B cell (primary cell): Measurements from ENCODE around the gene ZNF587B. TPM values are rescaled to one million over a fixed set of nuclear protein-coding genes. Genes with fewer than 3 reads are reported as not detected.
"Not testable (repeated sequence)": the region's sequence is repeated elsewhere in the genome, so short reads cannot be mapped to it uniquely, and the experiment has no call there.

ENCODE experiments used
- ATAC-seq: fragments of 200-7000 bp; cut with Tn5 transposase; one replicate; pipeline ENCODE4 v1.10.0; 2021; ENCODE audit warnings: low read depth, mild to moderate bottlenecking, moderate number of reproducible peaks, moderate library complexity
- CTCF ChIA-PET: fragments of 350-600 bp; sonication (Branson Sonifier 250); formaldehyde crosslinking; loops from one replicate; lab custom pipeline; 2021; ENCODE audit warnings: antibody characterized with exemption, inconsistent platforms; lab: Charles Lee
- POLR2A ChIA-PET: fragments of 350-600 bp; sonication (Branson Sonifier 250); formaldehyde crosslinking; loops from one replicate; lab custom pipeline; 2021; ENCODE audit warnings: antibody characterized with exemption; lab: Charles Lee
- DNase-seq: peaks from one replicate; pipeline ENCODE4 v3.0.0; 2013
- H2AFZ ChIP-seq: 2 replicates; pipeline ENCODE4 v1.6.1; 2012; ENCODE audit warnings: mild to moderate bottlenecking, low read depth, low read length; ENCODE audit not compliant: insufficient read depth, poor library complexity, severe bottlenecking
- H3K27ac ChIP-seq, 2 donors: 1 replicate in 1 of 2; 2 replicates in 1 of 2; pipeline ENCODE4 v1.5.1; 2012 to 2013; ENCODE audit warnings: low read length in 2 of 2, mild to moderate bottlenecking in 2 of 2, moderate library complexity in 1 of 2
- H3K27me3 ChIP-seq, 4 experiments: fragments of 200-600 bp in 1 of 4; sonication (generic) in 1 of 4; replicated peaks in 1 of 4; 1 replicate in 2 of 4; 2 replicates in 2 of 4; pipeline versions ENCODE4 v1.6.1 to v1.7.0; 2013 to 2016; ENCODE audit warnings: low read length in 3 of 4, mild to moderate bottlenecking in 2 of 4, mixed read lengths in 1 of 4, moderate library complexity in 1 of 4; ENCODE audit not compliant: insufficient read depth in 4 of 4, control insufficient read depth in 3 of 4; ENCODE audit errors: control extremely low read depth in 1 of 4
- H3K36me3 ChIP-seq, 2 experiments: replicated peaks in 1 of 2; 1 replicate in 1 of 2; 2 replicates in 1 of 2; pipeline versions ENCODE4 v1.6.1 to v1.7.1; 2013; ENCODE audit warnings: low read length in 1 of 2; ENCODE audit not compliant: insufficient read depth in 2 of 2, control insufficient read depth in 1 of 2; ENCODE audit errors: control extremely low read depth in 1 of 2, extremely low read depth in 1 of 2
- H3K4me1 ChIP-seq, 2 donors: fragments of 200-600 bp in 1 of 2; sonication (generic) in 1 of 2; 1 replicate in 1 of 2; 2 replicates in 1 of 2; pipeline versions ENCODE4 v1.5.1 to v1.6.1; 2013 to 2017; ENCODE audit warnings: low read length in 2 of 2; ENCODE audit not compliant: control insufficient read depth in 2 of 2, insufficient read depth in 2 of 2
- H3K4me2 ChIP-seq: replicated peaks from 2 replicates; pipeline ENCODE3; 2012; ENCODE audit warnings: mild to moderate bottlenecking, low read depth, low read length; ENCODE audit not compliant: poor library complexity, severe bottlenecking
- H3K4me3 ChIP-seq, 5 experiments: fragments of 200-600 bp in 1 of 5; sonication (generic) in 1 of 5; 1 replicate in 3 of 5; 2 replicates in 2 of 5; pipeline versions ENCODE4 v1.5.1 to v1.7.0; 2011 to 2016; ENCODE audit warnings: low read length in 4 of 5, mild to moderate bottlenecking in 4 of 5, low read depth in 2 of 5, control low read depth in 1 of 5, moderate library complexity in 1 of 5; ENCODE audit not compliant: insufficient read depth in 1 of 5; ENCODE audit errors: control extremely low read depth in 1 of 5, extremely low read depth in 1 of 5
- H3K79me2 ChIP-seq: fragments of 200-600 bp; sonication (generic); one replicate; pipeline ENCODE4 v1.6.0; 2016; ENCODE audit warnings: low read length; ENCODE audit not compliant: control insufficient read depth, insufficient read depth
- H3K9ac ChIP-seq: fragments of 200-600 bp; sonication (generic); 2 replicates; pipeline ENCODE4 v1.6.1; 2017; ENCODE audit warnings: mild to moderate bottlenecking, low read length, moderate library complexity
- H3K9me3 ChIP-seq, 3 donors: one replicate each; pipeline versions ENCODE4 v1.6.1 to v1.7.1; 2013; ENCODE audit warnings: low read length in 2 of 3; ENCODE audit not compliant: control insufficient read depth in 2 of 3, insufficient read depth in 1 of 3; ENCODE audit errors: control extremely low read depth in 1 of 3
- H4K20me1 ChIP-seq: 2 replicates; pipeline ENCODE4 v1.6.0; 2012; ENCODE audit warnings: mild to moderate bottlenecking, low read length; ENCODE audit not compliant: insufficient read depth, control insufficient read depth, poor library complexity, severe bottlenecking
- H3K27ac Mint-ChIP-seq: one replicate; pipeline ENCODE4 v1.8.0; 2021; ENCODE audit warnings: mixed read lengths
- H3K27me3 Mint-ChIP-seq: one replicate; pipeline ENCODE4 v1.8.0; 2021; ENCODE audit warnings: mixed read lengths
- H3K4me1 Mint-ChIP-seq: one replicate; pipeline ENCODE4 v1.8.0; 2021; ENCODE audit warnings: mixed read lengths
- H3K4me3 Mint-ChIP-seq: one replicate; pipeline ENCODE4 v1.8.0; 2021; ENCODE audit warnings: mixed read lengths
- H3K9me3 Mint-ChIP-seq: one replicate; pipeline ENCODE4 v1.8.0; 2022; ENCODE audit warnings: mixed read lengths; ENCODE audit not compliant: insufficient read depth
- EZH2 ChIP-seq: IDR thresholded peaks from 2 replicates; pipeline ENCODE4 v1.6.1; 2012; ENCODE audit warnings: borderline replicate concordance, low read depth, mild to moderate bottlenecking, moderate library complexity, low read length; ENCODE audit not compliant: insufficient read depth, poor library complexity, severe bottlenecking
- WGBS: methylation state at CpG from one replicate; pipeline ENCODE4 v1.1.5; 2013; ENCODE audit warnings: missing lambda C conversion rate; ENCODE audit not compliant: insufficient coverage; 5-methylcytosine and 5-hydroxymethylcytosine counted together
- intact Hi-C: fragments of 100-400 bp; cut with micrococcal nuclease; formaldehyde crosslinking; loops from one replicate; pipeline ENCODE4 v1.10.0; 2022
- polyA plus RNA-seq: library from polyadenylated mRNA; depleted of rRNA; stranded (reverse); fragments of >200 nt; gene quantifications from 2 replicates; pipeline ENCODE4 v1.2.3, GENCODE V29; 2012
- total RNA-seq, 2 donors: library from RNA; stranded (reverse); fragments of 120-200 nt in 1 of 2; gene quantifications; 1 replicate in 1 of 2; 2 replicates in 1 of 2; pipeline versions ENCODE4 v1.2.3 to v1.2.4, GENCODE V29; 2013 to 2022
- TF ChIP-seq, protein P1 (sequence below): fragments of 200-600 bp; IDR thresholded peaks from one replicate; pipeline ENCODE4 v1.8.0; 2022; ENCODE audit warnings: antibody characterized with exemption, mild to moderate bottlenecking

ZNF587B gene
- total and polyA plus RNA-seq, 2 donors (not counting 1 experiment from before 2014, with no cell fraction given) = 9.9 to 29.1 TPM

DNA sequence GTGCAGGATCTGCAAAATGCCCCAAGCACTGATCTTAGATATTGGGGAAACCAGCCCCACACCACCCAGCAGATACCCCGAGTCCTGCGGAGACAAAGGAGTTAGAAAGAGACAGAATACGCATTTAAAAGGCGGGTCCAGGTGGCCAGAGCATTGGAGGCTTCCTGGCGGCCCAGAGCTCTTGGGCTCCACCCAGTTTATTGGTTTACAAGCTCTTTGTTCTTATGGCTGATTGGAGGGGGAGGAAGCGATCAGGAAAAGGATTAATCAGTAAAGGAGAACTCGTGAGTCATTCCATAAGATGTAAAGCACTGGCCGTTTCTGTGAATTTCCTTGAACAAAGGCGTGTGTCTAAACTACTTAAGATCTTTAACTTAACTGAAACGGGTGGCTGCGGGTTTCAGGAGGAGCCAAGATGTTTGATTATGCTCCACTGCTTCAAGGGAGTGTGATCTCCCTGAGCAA, 20.5 kb downstream of the ZNF587B start:
- H3K4me3 Mint-ChIP-seq = peak overlapping the region; percentile 97
- intact Hi-C loops = loop anchor here (5.0 kb wide), 1 partner anchor 37 kb away; the partner anchor contains the start of gene ZNF814
- Histone ChIP-seq H3K4me1 (peaks cover 7 to 16% of the 10 kb centered on the region in 2 donors), H3K9ac (peak overlapping the region; percentile 97), H3K36me3 (peaks cover 0 to 9% of the 10 kb centered on the region in 2 experiments), H3K27ac (peak overlapping the region in 1 of 2 donors; percentile 93), H2AFZ (peak overlapping the region; percentile 84), H3K79me2 (peaks cover 44% of the 10 kb centered on the region), H3K9me3 (peaks cover 0 to 3% (median 0%) of the 10 kb centered on the region in 3 donors), H3K4me3 (peak overlapping the region; percentile 26 to 95 (median 76)), H4K20me1 (no peaks in the 10 kb centered on the region), H3K27me3 (no peaks in the 10 kb centered on the region), H3K4me2 (peak overlapping the region; percentile 89)
- H3K27ac Mint-ChIP-seq = peak overlapping the region; percentile 94
- peaks cover 22% of the 10 kb centered on the region for H3K4me1 Mint-ChIP-seq
- 53% methylated on average over 8 of the region's 11 CpGs for WGBS
- ChIA-PET CTCF (no interaction called here), POLR2A (interaction anchor here (1.0 kb wide), 1 partner anchor 529 kb away, joined by 3 read pairs; no protein-coding TSS in a partner anchor)
- peak; percentile 19 for DNase-seq
- no peak for TF ChIP-seq EZH2
- TF ChIP-seq, protein P1, sequence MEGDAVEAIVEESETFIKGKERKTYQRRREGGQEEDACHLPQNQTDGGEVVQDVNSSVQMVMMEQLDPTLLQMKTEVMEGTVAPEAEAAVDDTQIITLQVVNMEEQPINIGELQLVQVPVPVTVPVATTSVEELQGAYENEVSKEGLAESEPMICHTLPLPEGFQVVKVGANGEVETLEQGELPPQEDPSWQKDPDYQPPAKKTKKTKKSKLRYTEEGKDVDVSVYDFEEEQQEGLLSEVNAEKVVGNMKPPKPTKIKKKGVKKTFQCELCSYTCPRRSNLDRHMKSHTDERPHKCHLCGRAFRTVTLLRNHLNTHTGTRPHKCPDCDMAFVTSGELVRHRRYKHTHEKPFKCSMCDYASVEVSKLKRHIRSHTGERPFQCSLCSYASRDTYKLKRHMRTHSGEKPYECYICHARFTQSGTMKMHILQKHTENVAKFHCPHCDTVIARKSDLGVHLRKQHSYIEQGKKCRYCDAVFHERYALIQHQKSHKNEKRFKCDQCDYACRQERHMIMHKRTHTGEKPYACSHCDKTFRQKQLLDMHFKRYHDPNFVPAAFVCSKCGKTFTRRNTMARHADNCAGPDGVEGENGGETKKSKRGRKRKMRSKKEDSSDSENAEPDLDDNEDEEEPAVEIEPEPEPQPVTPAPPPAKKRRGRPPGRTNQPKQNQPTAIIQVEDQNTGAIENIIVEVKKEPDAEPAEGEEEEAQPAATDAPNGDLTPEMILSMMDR = no peak
- H3K9me3 Mint-ChIP-seq = no peaks in the 10 kb centered on the region
- no peak for ATAC-seq
- no peaks in the 10 kb centered on the region for H3K27me3 Mint-ChIP-seq

DNA sequence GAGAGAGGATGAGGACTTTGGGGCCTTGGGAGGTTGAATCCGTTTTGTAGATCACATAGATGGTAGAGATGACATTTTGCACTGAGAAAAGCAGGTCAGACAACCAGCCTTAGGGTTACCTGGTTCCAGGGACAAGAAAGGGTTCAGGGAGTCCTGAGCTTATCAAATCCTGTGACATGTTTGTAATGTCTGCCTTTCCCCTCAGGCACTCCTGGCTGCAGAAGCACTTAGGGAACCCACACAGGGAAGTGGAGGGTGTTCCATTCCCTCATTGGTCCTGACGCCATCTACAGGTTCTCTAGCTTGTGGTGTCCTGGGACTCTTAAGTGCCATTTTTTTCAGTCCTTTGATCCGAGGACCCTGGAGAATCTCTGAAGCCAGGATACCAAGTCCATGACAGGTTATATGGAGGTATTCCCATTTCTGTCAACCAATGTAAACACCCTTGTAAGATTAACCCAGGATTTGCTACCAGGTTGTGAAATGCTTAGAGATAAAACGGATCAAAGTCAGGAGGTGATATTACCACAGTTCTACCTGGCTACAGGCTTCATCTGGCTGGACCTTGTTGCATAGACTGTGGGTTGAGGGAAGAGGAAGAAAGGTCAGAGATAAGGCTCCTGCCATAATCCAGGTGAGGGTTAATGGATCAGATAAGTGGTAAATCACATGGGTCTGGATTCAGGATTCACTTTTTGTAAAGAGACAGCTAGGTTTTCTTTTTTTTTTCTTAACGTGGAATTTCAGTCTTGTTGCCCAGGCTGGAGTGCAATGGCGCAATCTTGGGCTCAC, 21.9 kb downstream of the ZNF587B start:
- not testable (repeated sequence) for ATAC-seq, H3K27me3 ChIP-seq
- intact Hi-C loops = loop anchor here (5.0 kb wide), 1 partner anchor 35 kb away; the partner anchor contains the start of gene ZNF814

DNA sequence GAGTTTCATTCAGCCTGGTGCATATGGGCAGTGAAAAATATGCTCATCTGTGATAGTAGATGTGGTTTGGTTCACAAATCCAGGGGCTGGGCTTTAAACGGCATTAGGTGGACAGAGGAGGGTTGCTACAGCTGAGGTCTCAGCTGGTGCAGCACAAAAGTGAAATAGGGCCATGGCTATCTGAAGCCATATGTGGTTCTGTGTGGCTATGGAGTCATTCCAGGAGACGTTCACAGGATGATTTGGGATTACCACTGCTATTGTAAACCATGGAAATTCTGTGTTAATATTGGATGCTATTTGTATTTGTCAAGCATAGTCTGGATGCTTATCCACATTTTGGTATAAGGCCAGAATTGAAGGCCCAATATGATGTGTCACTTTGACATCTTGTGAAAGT, 24.0 kb downstream of the ZNF587B start:
- not testable (repeated sequence) for H3K27me3 ChIP-seq, DNase-seq, H4K20me1 ChIP-seq, H3K27me3 Mint-ChIP-seq, H3K27ac ChIP-seq, H2AFZ ChIP-seq, H3K9me3 Mint-ChIP-seq, H3K4me2 ChIP-seq, H3K4me3 ChIP-seq, H3K9ac ChIP-seq, ATAC-seq, H3K9me3 ChIP-seq, H3K4me3 Mint-ChIP-seq
- Histone ChIP-seq H3K4me1 (peaks cover 7 to 15% of the 10 kb centered on the region in 2 donors), H3K36me3 (peaks cover 1 to 22% of the 10 kb centered on the region in 2 experiments), H3K79me2 (peaks cover 44% of the 10 kb centered on the region)
- ChIA-PET POLR2A (interaction anchor here (0.7 kb wide), 1 partner anchor 262 kb away, joined by 4 read pairs; no protein-coding TSS in a partner anchor), CTCF (interaction anchor here (0.7 kb wide), 1 partner anchor 17 kb away, joined by 3 read pairs; no protein-coding TSS in a partner anchor)
- WGBS = 67% methylated on average over 1 of the region's 2 CpGs
- Mint-ChIP-seq H3K27ac (peak overlapping the region; percentile 20), H3K4me1 (peaks cover 22% of the 10 kb centered on the region)
- intact Hi-C loops = loop anchor here (5.0 kb wide), 1 partner anchor 33 kb away; the partner anchor contains the start of gene ZNF814

More for the DNA sequence above, 21.9 kb downstream of the ZNF587B start:
- H3K4me2 ChIP-seq, H4K20me1 ChIP-seq, H3K9ac ChIP-seq, H3K27ac Mint-ChIP-seq, POLR2A ChIA-PET, H3K9me3 Mint-ChIP-seq, DNase-seq, H2AFZ ChIP-seq, H3K4me3 Mint-ChIP-seq, H3K9me3 ChIP-seq, H3K27me3 Mint-ChIP-seq, H3K27ac ChIP-seq, CTCF ChIA-PET, H3K4me3 ChIP-seq: not testable (repeated sequence)
- H3K4me1 Mint-ChIP-seq = peaks cover 22% of the 10 kb centered on the region
- H3K36me3 ChIP-seq = peaks cover 0 to 15% of the 10 kb centered on the region in 2 experiments
- 93% methylated on average over 1 of the region's 6 CpGs for WGBS
- H3K4me1 ChIP-seq = peaks cover 7 to 16% of the 10 kb centered on the region in 2 donors
- peaks cover 44% of the 10 kb centered on the region for H3K79me2 ChIP-seq
